ENCODE measurements around the gene ASIC2. TPM values are rescaled to one million over a fixed set of nuclear protein-coding genes. Genes with fewer than 3 reads are reported as not detected.
"Not testable (repeated sequence)": the region's sequence is repeated elsewhere in the genome, so short reads cannot be mapped to it uniquely, and the experiment has no call there.

ASIC2 gene
- total RNA-seq, 3 donors from 2014 or later = 0.84 to 4.6 (median 0.98) TPM

DNA sequence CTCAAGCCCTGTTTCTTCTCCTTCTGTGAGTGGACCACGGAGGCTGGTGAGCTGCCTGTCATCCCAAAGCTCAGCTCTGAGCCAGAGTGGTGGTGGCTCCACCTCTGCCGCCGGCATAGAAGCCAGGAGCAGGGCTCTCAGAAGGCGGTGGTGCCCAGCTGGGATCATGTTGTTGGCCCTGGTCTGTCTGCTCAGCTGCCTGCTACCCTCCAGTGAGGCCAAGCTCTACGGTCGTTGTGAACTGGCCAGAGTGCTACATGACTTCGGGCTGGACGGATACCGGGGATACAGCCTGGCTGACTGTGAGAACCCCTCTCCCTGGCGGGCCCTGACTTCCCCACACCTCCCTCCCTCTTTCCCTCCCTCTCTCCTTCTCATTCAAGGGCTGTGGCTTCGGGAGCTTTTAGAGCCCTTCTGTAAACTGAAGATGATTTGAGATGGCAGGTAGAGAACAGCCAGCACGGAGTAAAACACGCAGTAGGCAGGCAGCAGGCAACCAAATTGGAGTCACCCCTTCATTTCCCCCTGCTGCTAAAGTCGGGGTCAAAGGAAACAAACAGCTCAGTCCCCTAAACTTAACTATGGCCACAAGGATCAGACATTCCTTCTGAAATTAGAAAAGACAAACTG, 297.6 kb downstream of the ASIC2 start:
- ATAC-seq = no peak

DNA sequence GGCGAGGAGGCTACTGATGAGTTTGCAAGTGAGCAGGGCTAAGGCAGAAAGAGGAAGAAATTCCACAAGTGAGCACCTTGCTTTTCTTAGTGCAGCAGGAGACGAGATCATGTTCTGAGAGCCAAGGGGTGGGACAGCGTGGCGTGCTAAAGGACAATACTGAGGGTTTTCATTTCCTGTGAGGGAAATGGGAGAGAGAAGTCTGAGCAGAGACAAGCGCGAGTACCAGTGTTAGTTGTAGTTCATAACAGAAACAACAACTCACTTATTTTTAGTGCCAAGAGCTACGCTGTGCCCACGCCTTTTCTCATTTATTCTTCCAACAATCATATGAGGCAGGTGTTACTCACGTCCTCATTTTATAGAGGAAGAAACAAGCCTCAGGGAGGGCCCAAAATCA, 299.1 kb downstream of the ASIC2 start:
- ATAC-seq = peak; percentile 39

More for the DNA sequence above, 297.6 kb downstream of the ASIC2 start:
- H3K4me3 ChIP-seq = no peak overlapping the region
- H3K36me3 ChIP-seq (ENCODE audit: low read depth) = no peaks in the 10 kb centered on the region
- TF ChIP-seq, protein P1, sequence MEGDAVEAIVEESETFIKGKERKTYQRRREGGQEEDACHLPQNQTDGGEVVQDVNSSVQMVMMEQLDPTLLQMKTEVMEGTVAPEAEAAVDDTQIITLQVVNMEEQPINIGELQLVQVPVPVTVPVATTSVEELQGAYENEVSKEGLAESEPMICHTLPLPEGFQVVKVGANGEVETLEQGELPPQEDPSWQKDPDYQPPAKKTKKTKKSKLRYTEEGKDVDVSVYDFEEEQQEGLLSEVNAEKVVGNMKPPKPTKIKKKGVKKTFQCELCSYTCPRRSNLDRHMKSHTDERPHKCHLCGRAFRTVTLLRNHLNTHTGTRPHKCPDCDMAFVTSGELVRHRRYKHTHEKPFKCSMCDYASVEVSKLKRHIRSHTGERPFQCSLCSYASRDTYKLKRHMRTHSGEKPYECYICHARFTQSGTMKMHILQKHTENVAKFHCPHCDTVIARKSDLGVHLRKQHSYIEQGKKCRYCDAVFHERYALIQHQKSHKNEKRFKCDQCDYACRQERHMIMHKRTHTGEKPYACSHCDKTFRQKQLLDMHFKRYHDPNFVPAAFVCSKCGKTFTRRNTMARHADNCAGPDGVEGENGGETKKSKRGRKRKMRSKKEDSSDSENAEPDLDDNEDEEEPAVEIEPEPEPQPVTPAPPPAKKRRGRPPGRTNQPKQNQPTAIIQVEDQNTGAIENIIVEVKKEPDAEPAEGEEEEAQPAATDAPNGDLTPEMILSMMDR (IDR thresholded peaks at IDR 0.05) = no peak
- no peak for DNase-seq
- intact Hi-C loops (cut with DNase I, micrococcal nuclease) = no loop called here
- peaks cover 10% of the 10 kb centered on the region for H3K4me1 ChIP-seq (ENCODE audit: low read depth)
- H3K9me3 ChIP-seq = no peaks in the 10 kb centered on the region

DNA sequence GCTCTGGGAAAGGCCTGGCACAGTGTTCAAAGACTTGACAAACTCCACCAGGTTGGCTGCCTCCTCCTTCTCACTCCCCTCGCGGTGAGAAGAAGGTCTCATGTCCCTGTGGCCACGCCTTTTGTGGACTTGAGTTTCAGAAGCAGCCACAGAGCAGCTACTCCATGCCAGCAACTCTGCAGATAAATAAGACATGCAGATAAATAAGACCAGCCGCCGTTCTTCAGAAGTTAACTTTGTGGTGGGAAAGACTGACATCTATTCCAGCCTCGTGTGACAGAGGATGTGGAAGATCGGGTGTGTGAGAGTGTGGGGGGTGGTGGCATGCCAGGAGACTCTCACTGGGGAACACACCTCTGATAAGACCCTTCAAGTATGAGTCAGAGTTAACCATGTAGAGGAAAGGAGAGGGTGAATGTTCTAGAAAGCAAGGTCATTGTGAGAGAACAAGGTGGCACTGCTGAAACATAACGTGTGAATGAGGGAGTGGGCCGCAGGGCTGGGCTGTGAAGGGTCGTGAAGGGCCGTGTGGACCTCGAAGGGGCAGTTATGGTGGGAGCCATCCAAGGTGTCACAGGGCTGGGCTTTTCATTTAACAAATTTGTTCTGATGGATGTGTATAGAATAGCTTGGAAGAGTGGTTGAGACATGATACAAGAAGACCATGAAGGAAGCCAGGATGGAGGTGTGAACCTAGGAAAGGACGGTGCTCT, 300.6 kb downstream of the ASIC2 start:
- DNase-seq (no peak), ATAC-seq (peak; percentile 20)
- intact Hi-C loops (cut with DNase I, micrococcal nuclease) = no loop called here
- no peak overlapping the region for H3K4me3 ChIP-seq
- peaks cover 4% of the 10 kb centered on the region for H3K4me1 ChIP-seq (ENCODE audit: low read depth)
- no peaks in the 10 kb centered on the region for H3K9me3 ChIP-seq
- TF ChIP-seq, protein P1 (IDR thresholded peaks at IDR 0.05) = no peak
- H3K36me3 ChIP-seq (ENCODE audit: low read depth) = no peaks in the 10 kb centered on the region

More for the DNA sequence above, 299.1 kb downstream of the ASIC2 start:
- H3K4me3 ChIP-seq = no peak overlapping the region
- DNase-seq = peak in 1 of 3 donors; percentile 27
- no peaks in the 10 kb centered on the region for H3K36me3 ChIP-seq (ENCODE audit: low read depth)
- intact Hi-C loops (cut with DNase I, micrococcal nuclease) = no loop called here
- TF ChIP-seq, protein P1 (IDR thresholded peaks at IDR 0.05) = no peak
- H3K4me1 ChIP-seq (ENCODE audit: low read depth) = peaks cover 10% of the 10 kb centered on the region
- no peaks in the 10 kb centered on the region for H3K9me3 ChIP-seq

DNA sequence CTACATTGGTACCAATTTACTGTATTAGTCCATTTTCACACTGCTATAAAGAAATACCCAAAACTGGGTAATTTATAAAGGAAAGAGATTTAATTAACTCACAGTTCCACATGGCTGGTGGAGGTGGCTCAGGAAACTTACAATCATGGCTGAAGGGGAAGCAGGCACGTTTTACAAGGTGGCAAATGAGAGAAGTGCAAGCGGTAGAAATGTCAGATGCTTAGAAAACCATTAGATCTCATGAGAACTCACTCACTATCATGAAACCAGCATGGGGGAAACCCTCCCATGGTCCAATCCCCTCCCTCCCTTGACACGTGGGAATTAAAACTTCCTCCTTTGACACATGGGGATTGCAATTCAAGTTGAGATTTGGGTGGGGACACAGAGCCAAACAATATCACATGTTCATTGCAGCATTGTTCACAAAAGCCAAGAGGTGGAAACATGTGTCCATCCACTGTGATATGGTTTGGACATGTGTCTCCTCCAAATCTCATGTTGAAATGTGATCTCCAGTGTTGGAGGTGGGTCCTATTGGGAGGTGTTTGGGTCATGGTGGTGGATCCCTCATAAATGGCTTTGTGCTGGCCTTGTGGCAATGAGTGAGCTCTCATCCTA, 304.5 kb downstream of the ASIC2 start:
- TF ChIP-seq, protein P1 (IDR thresholded peaks at IDR 0.05) = no peak
- intact Hi-C loops (cut with DNase I, micrococcal nuclease) = no loop called here
- DNase-seq (no peak), ATAC-seq (no peak)
- Histone ChIP-seq H3K4me3 (no peak overlapping the region), H3K36me3 (ENCODE audit: low read depth) (no peaks in the 10 kb centered on the region), H3K4me1 (ENCODE audit: low read depth) (peaks cover 9% of the 10 kb centered on the region), H3K9me3 (no peaks in the 10 kb centered on the region)

DNA sequence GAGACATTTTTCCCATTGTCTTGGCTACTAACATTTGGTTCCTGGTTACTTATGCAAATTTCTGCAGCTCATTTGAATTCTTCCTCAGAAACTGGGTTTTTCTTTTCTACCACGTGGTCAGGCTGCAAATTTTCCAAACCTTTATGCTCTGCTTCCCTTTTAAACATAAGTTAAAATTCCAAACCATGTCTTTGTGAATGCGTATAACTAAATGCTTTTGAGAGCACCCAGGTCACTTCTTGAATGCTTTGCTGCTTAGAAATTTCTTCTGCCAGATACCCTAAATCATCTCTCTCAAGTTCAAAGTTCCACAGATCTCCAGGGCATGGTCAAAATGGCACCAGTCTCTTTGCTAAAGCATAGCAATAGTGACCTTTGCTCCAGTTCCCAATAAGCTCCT, 305.2 kb downstream of the ASIC2 start:
- DNase-seq; H3K4me3 ChIP-seq; H3K9me3 ChIP-seq; ATAC-seq; H3K4me1 ChIP-seq (ENCODE audit: low read depth); H3K36me3 ChIP-seq (ENCODE audit: low read depth); intact Hi-C loops (cut with DNase I, micrococcal nuclease): not testable (repeated sequence)

DNA sequence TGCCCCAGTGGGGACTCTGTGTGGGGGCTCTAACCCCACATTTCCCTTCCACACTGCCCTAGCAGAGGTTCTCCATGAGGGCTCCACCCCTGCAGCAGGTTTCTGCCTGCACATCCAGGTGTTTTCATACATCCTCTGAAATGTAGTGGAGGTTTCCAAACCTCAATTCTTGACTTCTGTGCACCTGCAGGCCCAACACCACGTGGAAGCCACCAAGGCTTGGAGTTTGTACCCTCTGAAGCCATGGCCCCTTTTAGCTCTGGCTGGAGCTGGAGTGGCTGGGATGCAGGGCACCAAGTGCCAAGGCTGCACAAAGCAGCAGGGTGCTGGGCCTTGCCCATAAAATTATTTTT, 305.7 kb downstream of the ASIC2 start:
- not testable (repeated sequence) for H3K36me3 ChIP-seq (ENCODE audit: low read depth)

More for the DNA sequence above, 305.7 kb downstream of the ASIC2 start:
- ATAC-seq; intact Hi-C loops (cut with DNase I, micrococcal nuclease); H3K4me1 ChIP-seq (ENCODE audit: low read depth); H3K9me3 ChIP-seq; H3K4me3 ChIP-seq; DNase-seq: not testable (repeated sequence)

All from mucosa of descending colon (tissue), 3 donors.